KMS-11 (cell line): ENCODE measurements around the gene MAP3K7CL.
A peak's percentile ranks its signal among the peaks of the same experiment; 100 is the strongest.

Experiments used
- H2AFZ ChIP-seq: fragments of 200-600 bp; sonication (generic); 2 replicates; pipeline ENCODE4 v1.6.1; 2016; ENCODE audit warnings: antibody characterized with exemption, mixed run types, low read depth
- H3K27ac ChIP-seq: fragments of 200-600 bp; sonication (generic); 2 replicates; pipeline ENCODE4 v1.6.1; 2016; ENCODE audit warnings: mild to moderate bottlenecking, mixed run types
- H3K27me3 ChIP-seq: fragments of 200-600 bp; sonication (generic); 2 replicates; pipeline ENCODE4 v1.6.1; 2017; ENCODE audit warnings: mild to moderate bottlenecking, low read depth, mixed run types, moderate library complexity; ENCODE audit not compliant: insufficient read depth
- H3K36me3 ChIP-seq: fragments of 200-600 bp; sonication (generic); 2 replicates; pipeline ENCODE4 v1.6.1; 2017; ENCODE audit warnings: mild to moderate bottlenecking, mixed run types; ENCODE audit not compliant: insufficient read depth
- H3K4me1 ChIP-seq: fragments of 200-600 bp; sonication (generic); 2 replicates; pipeline ENCODE4 v1.6.1; 2016; ENCODE audit warnings: mild to moderate bottlenecking, low read depth, mixed run types; ENCODE audit not compliant: poor library complexity, severe bottlenecking
- H3K4me2 ChIP-seq: fragments of 200-600 bp; sonication (generic); 2 replicates; pipeline ENCODE4 v1.7.0; 2016; ENCODE audit warnings: mild to moderate bottlenecking, mixed run types
- H3K4me3 ChIP-seq: fragments of 200-600 bp; sonication (generic); IDR thresholded peaks from 2 replicates; pipeline ENCODE4 v1.6.1; 2017; ENCODE audit warnings: low read depth, low read length, mixed read lengths; ENCODE audit not compliant: insufficient read depth
- H3K79me2 ChIP-seq: fragments of 200-600 bp; sonication (generic); 2 replicates; pipeline ENCODE4 v1.6.1; 2016; ENCODE audit warnings: low read depth, mixed run types; ENCODE audit not compliant: insufficient read depth
- H3K9ac ChIP-seq: fragments of 200-600 bp; sonication (generic); 2 replicates; pipeline ENCODE4 v1.6.1; 2016; ENCODE audit warnings: mild to moderate bottlenecking, mixed run types
- H4K20me1 ChIP-seq: fragments of 200-600 bp; sonication (generic); 2 replicates; pipeline ENCODE4 v1.6.1; 2016; ENCODE audit warnings: mild to moderate bottlenecking, mixed run types; ENCODE audit not compliant: insufficient read depth
- CTCF ChIP-seq: fragments of 200-600 bp; sonication (generic); conservative IDR thresholded peaks from 2 replicates; pipeline ENCODE4 v1.6.1; 2017; ENCODE audit warnings: low read depth, mild to moderate bottlenecking, antibody characterized with exemption, low read length, moderate library complexity, mixed read lengths

The MAP3K7CL gene

DNA sequence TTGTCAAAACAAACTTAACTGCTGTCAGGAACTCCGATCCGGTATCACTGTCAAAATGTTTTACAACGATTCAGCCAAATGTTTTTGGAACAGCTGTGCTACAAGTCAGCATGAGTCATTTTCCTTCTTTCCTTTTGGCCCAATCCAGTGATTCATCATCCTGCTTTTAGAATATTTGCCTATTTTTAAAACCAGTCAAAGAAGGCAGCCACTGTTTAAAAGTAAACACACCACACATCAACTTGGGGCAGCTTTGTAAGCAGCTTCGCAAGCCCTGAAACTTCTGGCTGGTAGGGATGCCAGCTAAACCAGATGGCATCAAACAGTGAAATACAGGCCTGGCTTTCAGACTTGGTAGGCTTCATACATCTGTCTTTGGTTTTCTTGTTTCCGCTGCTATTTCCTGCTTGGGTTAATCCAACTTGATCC is 14.9 kb downstream of the MAP3K7CL start:
- no peak overlapping the region for H2AFZ ChIP-seq
- no peak overlapping the region for H3K27ac ChIP-seq
- H3K4me3 ChIP-seq: no peak overlapping the region

DNA sequence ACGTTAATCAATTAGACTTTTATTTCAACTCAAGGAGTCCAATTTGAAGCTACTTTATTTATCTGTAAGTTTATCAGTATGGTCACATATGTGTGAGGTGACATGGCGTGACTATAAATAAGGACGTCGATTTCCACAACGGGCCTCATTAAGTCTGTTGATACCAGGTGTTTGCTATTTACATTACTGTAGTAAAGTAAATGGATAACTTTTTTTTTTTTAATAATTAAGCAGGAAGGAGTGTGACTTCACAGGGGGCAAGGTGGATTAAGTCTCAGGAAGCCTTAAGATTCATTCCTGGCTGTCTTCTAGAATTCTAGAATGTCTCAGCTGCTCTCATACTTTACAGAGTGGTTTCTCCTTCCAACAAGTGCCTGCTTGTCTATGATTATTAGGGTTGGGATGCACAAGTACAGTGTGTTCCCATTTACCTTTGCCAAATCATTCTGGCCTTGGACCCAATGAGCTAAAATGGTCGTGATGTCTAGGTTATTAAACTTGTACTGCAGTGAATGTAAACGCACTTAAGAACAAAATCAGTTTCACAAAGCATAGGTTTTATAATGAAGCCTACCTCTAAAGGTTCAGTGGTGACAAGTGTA is 15.5 kb downstream of the MAP3K7CL start:
- Histone ChIP-seq H3K4me2 (no peak overlapping the region), H3K9ac (no peak overlapping the region), H2AFZ (no peak overlapping the region), H4K20me1 (no peaks in the 10 kb centered on the region), H3K79me2 (no peaks in the 10 kb centered on the region), H3K27ac (no peak overlapping the region), H3K4me1 (peaks cover 51% of the 10 kb centered on the region), H3K4me3 (no peak overlapping the region), H3K36me3 (no peaks in the 10 kb centered on the region), H3K27me3 (no peaks in the 10 kb centered on the region)
- TF ChIP-seq CTCF: no peak

More for the DNA sequence above, 14.9 kb downstream of the MAP3K7CL start:
- no peaks in the 10 kb centered on the region for H3K27me3 ChIP-seq
- TF ChIP-seq CTCF: no peak
- H4K20me1 ChIP-seq: no peaks in the 10 kb centered on the region
- H3K4me1 ChIP-seq: peaks cover 49% of the 10 kb centered on the region
- no peak overlapping the region for H3K9ac ChIP-seq
- H3K79me2 ChIP-seq: no peaks in the 10 kb centered on the region
- no peak overlapping the region for H3K4me2 ChIP-seq
- no peaks in the 10 kb centered on the region for H3K36me3 ChIP-seq

DNA sequence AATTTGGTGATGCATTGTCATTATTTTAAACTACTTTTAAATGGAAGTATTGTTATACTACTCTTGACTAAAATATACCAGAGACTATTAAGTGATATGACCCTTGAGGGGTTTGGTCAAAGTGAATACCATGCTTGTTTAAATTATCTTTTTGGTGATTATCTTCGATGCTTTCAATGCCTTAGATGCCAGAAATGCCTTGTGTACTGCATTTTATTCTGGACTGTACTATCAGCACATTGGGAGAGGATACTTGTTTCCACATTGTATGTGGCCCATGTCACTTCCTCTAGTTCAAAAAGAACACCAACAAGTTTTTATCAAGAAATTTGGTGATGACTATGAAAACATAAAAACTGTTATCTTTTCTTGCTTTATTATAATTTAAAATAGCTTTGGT is 16.3 kb downstream of the MAP3K7CL start:
- no peaks in the 10 kb centered on the region for H4K20me1 ChIP-seq
- no peak overlapping the region for H3K9ac ChIP-seq
- no peak overlapping the region for H2AFZ ChIP-seq
- no peaks in the 10 kb centered on the region for H3K27me3 ChIP-seq
- no peak overlapping the region for H3K27ac ChIP-seq
- peaks cover 51% of the 10 kb centered on the region for H3K4me1 ChIP-seq
- no peaks in the 10 kb centered on the region for H3K79me2 ChIP-seq
- no peaks in the 10 kb centered on the region for H3K36me3 ChIP-seq
- no peak overlapping the region for H3K4me2 ChIP-seq
- H3K4me3 ChIP-seq: no peak overlapping the region
- TF ChIP-seq CTCF: no peak

DNA sequence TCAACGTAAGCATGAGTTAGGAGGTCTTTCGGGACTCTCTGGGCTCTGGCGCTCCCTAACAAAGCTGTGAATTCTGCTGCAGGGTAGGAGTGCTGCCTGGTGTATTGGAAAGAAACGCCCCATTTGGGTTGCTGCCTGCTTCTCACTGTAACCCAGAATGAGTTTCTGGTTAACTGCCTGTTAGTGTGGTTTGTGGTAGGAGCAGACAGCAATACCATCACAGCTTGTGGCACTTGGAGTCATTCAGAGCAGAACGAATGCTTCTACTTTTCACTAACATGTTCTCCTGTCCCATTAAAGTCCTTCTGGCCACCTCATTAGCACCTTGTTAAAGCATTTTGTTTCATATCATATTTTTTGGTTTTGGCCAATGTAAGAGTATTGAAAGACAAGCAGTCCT is 18.1 kb downstream of the MAP3K7CL start:
- H3K27me3 ChIP-seq: no peaks in the 10 kb centered on the region
- H3K79me2 ChIP-seq: no peaks in the 10 kb centered on the region
- peak overlapping the region; percentile 50; the same call in 1 of the 2 replicates for H2AFZ ChIP-seq
- peak overlapping the region; percentile 72 for H3K4me2 ChIP-seq
- no peak overlapping the region for H3K4me3 ChIP-seq
- no peak for TF ChIP-seq CTCF
- H3K27ac ChIP-seq: peak overlapping the region; percentile 52
- no peaks in the 10 kb centered on the region for H4K20me1 ChIP-seq
- peak overlapping the region; percentile 11; the same call in 1 of the 2 replicates for H3K9ac ChIP-seq
- peaks cover 51% of the 10 kb centered on the region for H3K4me1 ChIP-seq
- no peaks in the 10 kb centered on the region for H3K36me3 ChIP-seq
